Neural cell (in vitro differentiated cells): ENCODE data around the gene NUP210. TPM values are rescaled to one million over a fixed set of nuclear protein-coding genes. Genes with fewer than 3 reads are reported as not detected.

Experiments
- H2AFZ ChIP-seq: fragments of 200-600, 300-800 bp; sonication (generic), shearing (Covaris generic); 2 replicates; pipeline ENCODE4 v1.6.0; 2014; ENCODE audit warnings: low read depth, mild to moderate bottlenecking, antibody characterized with exemption, low read length, moderate library complexity
- H3F3A ChIP-seq: fragments of 200-600 bp; shearing (Covaris generic); 2 replicates; pipeline ENCODE4 v1.6.1; 2016; ENCODE audit warnings: mild to moderate bottlenecking, moderate library complexity, mixed read lengths, antibody characterized with exemption, low read length; ENCODE audit not compliant: insufficient read depth, poor library complexity, severe bottlenecking
- H3K27ac ChIP-seq: fragments of 200-600, 300-800 bp; sonication (generic), shearing (Covaris generic); 2 replicates; pipeline ENCODE4 v1.5.1; 2014; ENCODE audit warnings: mild to moderate bottlenecking, low read length, moderate library complexity
- H3K27me3 ChIP-seq: fragments of 300-800, 200-600 bp; sonication (generic), shearing (Covaris generic); 2 replicates; pipeline ENCODE4 v1.6.0; 2014; ENCODE audit warnings: mild to moderate bottlenecking, low read depth, low read length, moderate library complexity; ENCODE audit not compliant: insufficient read depth
- H3K36me3 ChIP-seq: fragments of 300-800, 200-600 bp; sonication (generic), shearing (Covaris generic); 2 replicates; pipeline ENCODE4 v1.5.1; 2014; ENCODE audit warnings: mild to moderate bottlenecking, antibody characterized with exemption, low read length, moderate library complexity; ENCODE audit not compliant: insufficient read depth
- H3K4me2 ChIP-seq: fragments of 300-800, 200-600 bp; sonication (generic), shearing (Covaris generic); 2 replicates; pipeline ENCODE4 v1.6.0; 2014; ENCODE audit warnings: mild to moderate bottlenecking, low read length
- H3K4me3 ChIP-seq: fragments of 300-800, 200-600 bp; sonication (generic), shearing (Covaris generic); 2 replicates; pipeline ENCODE4 v1.5.1; 2014; ENCODE audit warnings: mild to moderate bottlenecking, low read length, moderate library complexity
- H3K79me2 ChIP-seq: fragments of 200-600 bp; shearing (Covaris generic); replicated peaks from 2 replicates; pipeline ENCODE4 v1.6.0; 2014; ENCODE audit warnings: mild to moderate bottlenecking, low read length, moderate library complexity; ENCODE audit not compliant: insufficient read depth
- H3K9ac ChIP-seq: fragments of 300-800, 200-600 bp; sonication (generic), shearing (Covaris generic); 2 replicates; pipeline ENCODE4 v1.6.1; 2016; ENCODE audit warnings: mild to moderate bottlenecking, low read length, mixed read lengths
- H3K9me2 ChIP-seq: fragments of 200-600 bp; shearing (Covaris generic); 2 replicates; pipeline ENCODE4 v1.6.1; 2016; ENCODE audit warnings: mild to moderate bottlenecking, low read length, mixed read lengths; ENCODE audit not compliant: insufficient read depth
- H3K9me3 ChIP-seq: fragments of 200-600, 300-800 bp; sonication (generic), shearing (Covaris generic); 2 replicates; pipeline ENCODE4 v1.6.1; 2016; ENCODE audit warnings: mild to moderate bottlenecking, mixed run types, low read length, moderate library complexity, mixed read lengths
- H4K20me1 ChIP-seq: fragments of 200-600 bp; shearing (Covaris generic); 2 replicates; pipeline ENCODE4 v1.6.1; 2016; ENCODE audit warnings: mild to moderate bottlenecking, mixed run types; ENCODE audit not compliant: insufficient read depth
- CTCF ChIP-seq: fragments of 450-650 bp; IDR thresholded peaks from 2 replicates; pipeline ENCODE4 v1.5.1; 2014; ENCODE audit warnings: antibody characterized with exemption, mild to moderate bottlenecking, moderate library complexity; ENCODE audit not compliant: poor library complexity, severe bottlenecking
- EP300 ChIP-seq: fragments of 450-650 bp; conservative IDR thresholded peaks from 2 replicates; pipeline ENCODE4 v1.6.1; 2014; ENCODE audit warnings: antibody characterized with exemption, mild to moderate bottlenecking, moderate library complexity; ENCODE audit not compliant: poor library complexity, severe bottlenecking
- EZH2 ChIP-seq: fragments of 200-600, 300-800 bp; shearing (Covaris generic), sonication (generic); IDR thresholded peaks from 2 replicates; pipeline ENCODE4 v1.6.1; 2014; ENCODE audit warnings: antibody characterized with exemption, low read length, borderline replicate concordance, mild to moderate bottlenecking; ENCODE audit not compliant: insufficient read depth, poor library complexity, severe bottlenecking
- MXI1 ChIP-seq: fragments of 450-650 bp; conservative IDR thresholded peaks from 2 replicates; pipeline ENCODE4 v1.6.1; 2014; ENCODE audit warnings: antibody characterized with exemption, mild to moderate bottlenecking; ENCODE audit not compliant: poor library complexity, severe bottlenecking
- POLR2AphosphoS5 ChIP-seq: IDR thresholded peaks from 2 replicates; pipeline ENCODE4 v1.6.1; 2012
- RAD21 ChIP-seq: fragments of 450-650 bp; conservative IDR thresholded peaks from 2 replicates; pipeline ENCODE4 v1.6.1; 2014; ENCODE audit warnings: antibody characterized with exemption, mild to moderate bottlenecking, moderate library complexity
- SMC3 ChIP-seq: fragments of 450-650 bp; conservative IDR thresholded peaks from 2 replicates; pipeline ENCODE4 v1.6.1; 2014; ENCODE audit warnings: antibody characterized with exemption, mild to moderate bottlenecking, moderate library complexity; ENCODE audit not compliant: poor library complexity
- TAF1 ChIP-seq: IDR thresholded peaks from 2 replicates; pipeline ENCODE4 v1.6.1; 2012; ENCODE audit warnings: low read depth
- polyA plus RNA-seq: library from polyadenylated mRNA; depleted of rRNA; stranded (reverse); fragments of >200 nt; gene quantifications from 2 replicates; pipeline ENCODE4 v1.2.3, GENCODE V29; 2014
- TF ChIP-seq, protein P1 (sequence below): IDR thresholded peaks from 2 replicates; pipeline ENCODE4 v1.6.1; 2012; ENCODE audit warnings: borderline replicate concordance

Gene NUP210
- polyA plus RNA-seq, 1 donor from 2014 or later, result 8.2 TPM

DNA sequence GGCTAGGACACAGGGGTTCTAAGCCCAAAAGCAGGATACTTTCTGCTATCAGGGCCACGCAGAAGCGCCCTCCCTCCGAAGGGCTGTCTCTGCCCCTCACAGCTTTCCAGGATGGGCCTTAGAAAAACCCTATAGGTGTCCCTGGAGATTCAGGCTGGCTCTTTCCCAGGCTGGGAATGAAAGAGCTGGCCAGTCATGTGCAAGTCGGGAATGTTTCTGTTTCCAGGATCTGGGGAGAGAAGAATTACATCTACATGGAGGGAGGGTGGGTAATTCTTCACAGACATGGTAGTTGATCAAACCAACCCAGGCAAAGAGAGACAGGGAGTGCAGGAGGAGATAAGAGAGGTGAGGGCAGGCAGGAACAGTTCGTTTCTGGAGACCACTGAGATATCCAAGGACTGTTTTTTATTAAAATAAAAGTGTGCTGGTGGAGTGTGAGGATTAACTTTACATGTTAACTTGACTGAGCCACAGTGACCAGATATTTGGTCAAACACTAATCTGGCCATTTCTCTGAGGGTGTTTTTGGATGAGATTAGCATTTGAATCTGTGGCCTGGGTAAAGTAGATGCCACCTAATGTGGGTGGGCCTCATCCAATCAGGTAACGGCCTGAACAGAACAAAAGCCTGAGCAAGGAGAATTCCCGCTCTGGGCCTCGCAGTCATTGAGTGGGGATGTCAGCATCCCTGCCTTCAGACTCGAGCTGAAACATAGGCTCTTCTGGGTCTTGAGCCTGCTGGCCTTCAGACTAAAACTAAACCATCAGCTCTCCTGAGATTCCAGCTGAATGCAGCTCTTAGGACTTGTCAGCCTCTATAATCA is 15.3 kb downstream of the NUP210 start:
- no peaks in the 10 kb centered on the region for H3F3A ChIP-seq
- no peak overlapping the region for H3K4me2 ChIP-seq
- H3K9me2 ChIP-seq, result no peaks in the 10 kb centered on the region
- H3K36me3 ChIP-seq, result no peaks in the 10 kb centered on the region
- H3K27me3 ChIP-seq, result no peaks in the 10 kb centered on the region
- no peak overlapping the region for H2AFZ ChIP-seq
- TF ChIP-seq CTCF (no peak), EP300 (no peak), POLR2AphosphoS5 (no peak)
- H3K27ac ChIP-seq, result no peak overlapping the region
- no peak overlapping the region for H3K9ac ChIP-seq
- no peak overlapping the region for H3K4me3 ChIP-seq
- no peaks in the 10 kb centered on the region for H4K20me1 ChIP-seq
- H3K9me3 ChIP-seq, result peaks cover 9% of the 10 kb centered on the region
- peaks cover 3% of the 10 kb centered on the region for H3K79me2 ChIP-seq

- TF ChIP-seq MXI1 (no peak), EZH2 (no peak), TAF1 (no peak), RAD21 (no peak), EP300 (no peak), POLR2AphosphoS5 (no peak), SMC3 (no peak), CTCF (no peak)
- TF ChIP-seq, protein P1, sequence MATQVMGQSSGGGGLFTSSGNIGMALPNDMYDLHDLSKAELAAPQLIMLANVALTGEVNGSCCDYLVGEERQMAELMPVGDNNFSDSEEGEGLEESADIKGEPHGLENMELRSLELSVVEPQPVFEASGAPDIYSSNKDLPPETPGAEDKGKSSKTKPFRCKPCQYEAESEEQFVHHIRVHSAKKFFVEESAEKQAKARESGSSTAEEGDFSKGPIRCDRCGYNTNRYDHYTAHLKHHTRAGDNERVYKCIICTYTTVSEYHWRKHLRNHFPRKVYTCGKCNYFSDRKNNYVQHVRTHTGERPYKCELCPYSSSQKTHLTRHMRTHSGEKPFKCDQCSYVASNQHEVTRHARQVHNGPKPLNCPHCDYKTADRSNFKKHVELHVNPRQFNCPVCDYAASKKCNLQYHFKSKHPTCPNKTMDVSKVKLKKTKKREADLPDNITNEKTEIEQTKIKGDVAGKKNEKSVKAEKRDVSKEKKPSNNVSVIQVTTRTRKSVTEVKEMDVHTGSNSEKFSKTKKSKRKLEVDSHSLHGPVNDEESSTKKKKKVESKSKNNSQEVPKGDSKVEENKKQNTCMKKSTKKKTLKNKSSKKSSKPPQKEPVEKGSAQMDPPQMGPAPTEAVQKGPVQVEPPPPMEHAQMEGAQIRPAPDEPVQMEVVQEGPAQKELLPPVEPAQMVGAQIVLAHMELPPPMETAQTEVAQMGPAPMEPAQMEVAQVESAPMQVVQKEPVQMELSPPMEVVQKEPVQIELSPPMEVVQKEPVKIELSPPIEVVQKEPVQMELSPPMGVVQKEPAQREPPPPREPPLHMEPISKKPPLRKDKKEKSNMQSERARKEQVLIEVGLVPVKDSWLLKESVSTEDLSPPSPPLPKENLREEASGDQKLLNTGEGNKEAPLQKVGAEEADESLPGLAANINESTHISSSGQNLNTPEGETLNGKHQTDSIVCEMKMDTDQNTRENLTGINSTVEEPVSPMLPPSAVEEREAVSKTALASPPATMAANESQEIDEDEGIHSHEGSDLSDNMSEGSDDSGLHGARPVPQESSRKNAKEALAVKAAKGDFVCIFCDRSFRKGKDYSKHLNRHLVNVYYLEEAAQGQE, result no peak
- no peaks in the 10 kb centered on the region for H3K9me2 ChIP-seq
- H3K27ac ChIP-seq, result no peak overlapping the region
- H3F3A ChIP-seq, result no peaks in the 10 kb centered on the region
- H3K4me2 ChIP-seq, result no peak overlapping the region
- no peaks in the 10 kb centered on the region for H4K20me1 ChIP-seq
- H3K36me3 ChIP-seq, result no peaks in the 10 kb centered on the region
- H3K9ac ChIP-seq, result no peak overlapping the region
- no peaks in the 10 kb centered on the region for H3K27me3 ChIP-seq
- H2AFZ ChIP-seq, result no peak overlapping the region
- peaks cover 9% of the 10 kb centered on the region for H3K9me3 ChIP-seq
- H3K79me2 ChIP-seq, result peaks cover 3% of the 10 kb centered on the region
- H3K4me3 ChIP-seq, result no peak overlapping the region
Measured at GRCh38 chr3:13403847-13404246, 16.3 kb downstream of the NUP210 start.
